Heart left ventricle (tissue), 16 donors: ENCODE measurements around the gene BDH1. TPM values are rescaled to one million over a fixed set of nuclear protein-coding genes. Genes with fewer than 3 reads are reported as not detected.

ENCODE experiments used
- ATAC-seq, 4 donors: fragments of 200-7000 bp; cut with Tn5 transposase; one replicate each; pipeline ENCODE4 v1.9.1; 2020 to 2022; ENCODE audit warnings: moderate library complexity in 4 of 4, mild to moderate bottlenecking in 3 of 4, moderate number of reproducible peaks in 1 of 4
- DNase-seq, 5 donors: peaks; one replicate each; pipeline ENCODE4 v3.0.0-alpha.2; 2020
- H3K27ac ChIP-seq, 12 donors: fragments of 200-600 bp; sonication (generic) in 4 of 12; one replicate each; pipeline versions ENCODE4 v1.5.0 to v1.8.0; 2016 to 2022; ENCODE audit warnings: mild to moderate bottlenecking in 2 of 12
- H3K27me3 ChIP-seq, 9 donors: fragments of 200-600 bp; sonication (generic) in 2 of 9; one replicate each; pipeline versions ENCODE4 v1.5.1 to v1.8.0; 2016 to 2022; ENCODE audit warnings: mild to moderate bottlenecking in 3 of 9
- H3K36me3 ChIP-seq, 9 donors: fragments of 200-600 bp; sonication (generic) in 2 of 9; one replicate each; pipeline versions ENCODE4 v1.5.0 to v1.8.0; 2018 to 2022; ENCODE audit warnings: mild to moderate bottlenecking in 2 of 9
- H3K4me1 ChIP-seq, 12 donors: fragments of 200-600 bp; sonication (generic) in 4 of 12; one replicate each; pipeline versions ENCODE4 v1.5.0 to v1.8.0; 2016 to 2022; ENCODE audit warnings: mild to moderate bottlenecking in 3 of 12
- H3K4me3 ChIP-seq, 12 donors: fragments of 200-600 bp; sonication (generic) in 4 of 12; one replicate each; pipeline versions ENCODE4 v1.5.0 to v1.8.0; 2017 to 2022; ENCODE audit warnings: mild to moderate bottlenecking in 9 of 12, moderate library complexity in 4 of 12
- H3K9me3 ChIP-seq, 12 donors: fragments of 200-600 bp; sonication (generic) in 4 of 12; one replicate each; pipeline versions ENCODE4 v1.5.0 to v1.8.0; 2016 to 2022; ENCODE audit warnings: mild to moderate bottlenecking in 1 of 12
- CTCF ChIP-seq, 12 donors: fragments of 200-600 bp; sonication (generic) in 4 of 12; IDR thresholded peaks; one replicate each; pipeline versions ENCODE4 v1.5.0 to v1.8.0; 2018 to 2022; ENCODE audit warnings: antibody characterized with exemption in 12 of 12, mild to moderate bottlenecking in 5 of 12
- POLR2A ChIP-seq, 2 donors: fragments of 450-650 bp; IDR thresholded peaks; one replicate each; pipeline ENCODE4 v1.6.1; 2017; ENCODE audit warnings: antibody characterized with exemption in 2 of 2, mild to moderate bottlenecking in 2 of 2, moderate library complexity in 2 of 2
- WGBS, 4 donors: extraction: QIAGEN DNeasy Blood & Tissue Kit in 2 of 4; methylation state at CpG; one replicate each; pipeline versions ENCODE4 v1.1.5 to v1.1.7; 2013 to 2018; 5-methylcytosine and 5-hydroxymethylcytosine counted together
- intact Hi-C, 10 donors: fragments of 100-400 bp; cut with DNase I; formaldehyde crosslinking; loops; one replicate each; pipeline versions ENCODE4 v1.11.1 to v1.14.2; 2022
- polyA plus RNA-seq, 2 donors: library from polyadenylated mRNA; stranded (reverse); fragments of 200-250 nt; gene quantifications; one replicate each; pipeline ENCODE4 v1.2.3, GENCODE V29; 2013
- total RNA-seq, 9 donors: library from RNA; depleted of rRNA in 2 of 9; stranded (reverse); fragments of >200 nt in 2 of 9; fragmentation: NEBNext Ultra II Directional in 3 of 9; extraction: Animal tissue kit (Norgen Biotek cat#: 25700) in 3 of 9; gene quantifications; one replicate each; pipeline versions ENCODE4 v1.1.0 to v1.2.4, GENCODE V29; 2016 to 2023
- donor health status: ischemic (EF 13 %, LVEDD 7.1; RV severe dilation, severe dysfunction).
- donor health status: healthy with polysubstance abuse.
- donor health status: DM: no; HTN: yes; CAD: no.
- donor health status: DM: no; HTN: no; CAD: no.
- donor health status: ischemic (EF 25% LVEDD 6.9; RV normal size, moderate dysfunction).
- donor health status: ischemic (EF 25% LVEDD 5.7; RV mildly dilated, moderate dysfunction).
- donor health status: healthy.
- donor health status: DM: yes; HTN: yes; CAD: no.
- donor health status: ischemic (EF 35%, LVEDD 5.7; RV mildly dilated, moderate dysfunction).
- donor health status: nonischemic (EF 11% LVEDD 7.7; RV severe dilation, severe dysfunction).
- donor health status: DM: yes; HTN: yes; CAD: no.
- donor health status: PGD.
- donor health status: ischemic (EF 29% LVEDD 5.4; RV normal size, mild dysfunction).
- donor health status: nonischemic (EF 23%, LVEDD 6.1; RV moderate dilation, normal function).

The BDH1 gene
- total and polyA plus RNA-seq, 11 donors = 19.5 to 114 (median 72.3) TPM

GRCh38 chr3:197514786-197515355 lies 40.9 kb downstream of the BDH1 start:
- H3K27me3 ChIP-seq = no peaks in the 10 kb centered on the region
- H3K27ac ChIP-seq = no peak overlapping the region
- intact Hi-C loops = loop anchor here in 5 of 10 donors (5.0 to 10.0 kb wide), 4 partner anchors 258 to 510 kb away; no protein-coding TSS in a partner anchor
- no peak for DNase-seq
- H3K9me3 ChIP-seq = no peaks in the 10 kb centered on the region
- H3K4me1 ChIP-seq = peaks cover 0 to 8% (median 1%) of the 10 kb centered on the region in 12 donors
- 76 to 87% (median 84%) methylated on average over 10 of the region's 10 CpGs for WGBS, 4 donors
- ATAC-seq = no peak
- no peak for TF ChIP-seq POLR2A (IDR thresholded peaks at IDR 0.05)
- no peak for TF ChIP-seq CTCF (IDR thresholded peaks at IDR 0.05)
- peaks cover 0 to 20% (median 0%) of the 10 kb centered on the region in 9 donors for H3K36me3 ChIP-seq
- no peak overlapping the region for H3K4me3 ChIP-seq

GRCh38 chr3:197513953-197514785 lies 41.6 kb downstream of the BDH1 start:
- Histone ChIP-seq H3K9me3 (no peaks in the 10 kb centered on the region), H3K27me3 (no peaks in the 10 kb centered on the region), H3K27ac (no peak overlapping the region), H3K36me3 (peaks cover 0 to 20% (median 0%) of the 10 kb centered on the region in 9 donors), H3K4me3 (no peak overlapping the region), H3K4me1 (peaks cover 0 to 12% (median 6%) of the 10 kb centered on the region in 12 donors)
- intact Hi-C loops = loop anchor here in 5 of 10 donors (5.0 to 10.0 kb wide), 4 partner anchors 257 to 509 kb away; no protein-coding TSS in a partner anchor
- DNase-seq (no peak), ATAC-seq (no peak)
- 89 to 93% (median 90%) methylated on average over 18 of the region's 18 CpGs for WGBS, 4 donors
- TF ChIP-seq CTCF (IDR thresholded peaks at IDR 0.05) (no peak), POLR2A (IDR thresholded peaks at IDR 0.05) (no peak)

DNA sequence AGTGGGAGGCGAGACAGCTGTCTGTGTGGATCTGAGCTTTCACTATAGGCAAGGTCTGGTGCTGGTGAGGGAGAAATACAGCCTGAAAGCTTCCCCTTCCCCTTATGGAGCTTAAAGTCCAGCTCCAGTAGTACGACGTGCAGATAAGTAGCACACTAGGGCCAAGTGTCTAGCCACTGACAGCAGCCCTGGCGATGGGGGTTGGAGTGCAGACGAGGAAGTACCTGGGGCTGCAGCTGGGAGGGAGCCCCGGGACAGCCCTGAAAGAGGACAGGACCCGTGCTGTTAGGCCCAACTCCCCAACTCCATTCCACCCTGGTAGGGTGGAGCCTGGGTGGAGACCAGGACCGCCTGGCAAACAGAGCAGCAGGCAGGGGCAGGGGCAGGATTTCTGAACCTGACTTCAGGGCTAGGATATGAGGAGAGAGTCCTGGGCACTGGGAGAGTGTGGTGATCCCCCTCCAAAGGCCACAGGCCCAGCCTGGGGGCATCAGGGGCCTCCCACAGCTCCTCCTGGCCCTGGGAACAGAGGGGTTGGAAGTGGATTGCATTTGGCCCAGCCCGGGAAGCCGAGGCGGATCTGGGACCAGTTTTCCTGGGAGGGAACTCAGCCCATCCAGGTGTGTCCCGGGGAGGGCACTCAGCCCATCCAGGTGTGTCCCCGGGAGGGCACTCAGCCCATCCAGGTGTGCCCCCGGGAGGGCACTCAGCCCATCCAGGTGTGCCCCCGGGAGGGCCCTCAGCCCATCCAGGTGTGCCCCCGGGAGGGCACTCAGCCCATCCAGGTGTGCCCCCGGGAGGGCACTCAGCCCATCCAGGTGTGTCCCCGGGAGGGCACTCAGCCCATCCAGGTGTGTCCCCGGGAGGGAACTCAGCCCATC lies 42.8 kb downstream of the BDH1 start:
- TF ChIP-seq CTCF (IDR thresholded peaks at IDR 0.05) (no peak), POLR2A (IDR thresholded peaks at IDR 0.05) (no peak)
- intact Hi-C loops = loop anchor here in 5 of 10 donors (5.0 to 10.0 kb wide), 4 partner anchors 256 to 508 kb away; no protein-coding TSS in a partner anchor
- 86 to 92% (median 90%) methylated on average over 8 to 19 of the region's 19 CpGs for WGBS, 4 donors
- no peak for ATAC-seq
- no peaks in the 10 kb centered on the region for H3K9me3 ChIP-seq
- peaks cover 0 to 12% (median 6%) of the 10 kb centered on the region in 12 donors for H3K4me1 ChIP-seq
- H3K36me3 ChIP-seq = peaks cover 0 to 20% (median 0%) of the 10 kb centered on the region in 9 donors
- no peak overlapping the region for H3K4me3 ChIP-seq
- no peak for DNase-seq
- no peaks in the 10 kb centered on the region for H3K27me3 ChIP-seq
- H3K27ac ChIP-seq = no peak overlapping the region
